KMS-11 (cell line): Measurements from ENCODE around the gene BTF3L4.

Experiments
- H2AFZ ChIP-seq: fragments of 200-600 bp; sonication (generic); 2 replicates; pipeline ENCODE4 v1.6.1; 2016; ENCODE audit warnings: antibody characterized with exemption, mixed run types, low read depth
- H3K27ac ChIP-seq: fragments of 200-600 bp; sonication (generic); 2 replicates; pipeline ENCODE4 v1.6.1; 2016; ENCODE audit warnings: mild to moderate bottlenecking, mixed run types
- H3K27me3 ChIP-seq: fragments of 200-600 bp; sonication (generic); 2 replicates; pipeline ENCODE4 v1.6.1; 2017; ENCODE audit warnings: mild to moderate bottlenecking, low read depth, mixed run types, moderate library complexity; ENCODE audit not compliant: insufficient read depth
- H3K36me3 ChIP-seq: fragments of 200-600 bp; sonication (generic); 2 replicates; pipeline ENCODE4 v1.6.1; 2017; ENCODE audit warnings: mild to moderate bottlenecking, mixed run types; ENCODE audit not compliant: insufficient read depth
- H3K4me1 ChIP-seq: fragments of 200-600 bp; sonication (generic); 2 replicates; pipeline ENCODE4 v1.6.1; 2016; ENCODE audit warnings: mild to moderate bottlenecking, low read depth, mixed run types; ENCODE audit not compliant: poor library complexity, severe bottlenecking
- H3K4me2 ChIP-seq: fragments of 200-600 bp; sonication (generic); 2 replicates; pipeline ENCODE4 v1.7.0; 2016; ENCODE audit warnings: mild to moderate bottlenecking, mixed run types
- H3K4me3 ChIP-seq: fragments of 200-600 bp; sonication (generic); IDR thresholded peaks from 2 replicates; pipeline ENCODE4 v1.6.1; 2017; ENCODE audit warnings: low read depth, low read length, mixed read lengths; ENCODE audit not compliant: insufficient read depth
- H3K79me2 ChIP-seq: fragments of 200-600 bp; sonication (generic); 2 replicates; pipeline ENCODE4 v1.6.1; 2016; ENCODE audit warnings: low read depth, mixed run types; ENCODE audit not compliant: insufficient read depth
- H3K9ac ChIP-seq: fragments of 200-600 bp; sonication (generic); 2 replicates; pipeline ENCODE4 v1.6.1; 2016; ENCODE audit warnings: mild to moderate bottlenecking, mixed run types
- H4K20me1 ChIP-seq: fragments of 200-600 bp; sonication (generic); 2 replicates; pipeline ENCODE4 v1.6.1; 2016; ENCODE audit warnings: mild to moderate bottlenecking, mixed run types; ENCODE audit not compliant: insufficient read depth
- CTCF ChIP-seq: fragments of 200-600 bp; sonication (generic); conservative IDR thresholded peaks from 2 replicates; pipeline ENCODE4 v1.6.1; 2017; ENCODE audit warnings: low read depth, mild to moderate bottlenecking, antibody characterized with exemption, low read length, moderate library complexity, mixed read lengths

BTF3L4 gene

GRCh38 chr1:52056163-52056936 lies at the start of gene BTF3L4:
Gene BTF3L4 (plus strand): TSS chr1:52056295. CDS start chr1:52059848, 3,553 bp downstream.
- Histone ChIP-seq H3K4me1 (peaks cover 48% of the 10 kb centered on the region), H3K27ac (peak within 1 kb of the TSS; percentile 74), H3K4me2 (peak within 1 kb of the TSS; percentile 98), H3K9ac (peak within 1 kb of the TSS; percentile 92), H2AFZ (peak within 1 kb of the TSS; percentile 91), H4K20me1 (peaks cover 22% of the 10 kb centered on the region; the same call in 1 of the 2 replicates), H3K4me3 (peak within 1 kb of the TSS; percentile 97), H3K36me3 (no peaks in the 10 kb centered on the region; the same call in 1 of the 2 replicates), H3K79me2 (peaks cover 70% of the 10 kb centered on the region), H3K27me3 (no peaks in the 10 kb centered on the region)
- TF ChIP-seq CTCF: peak; percentile 39; the same call in 1 of the 2 replicates

- no peak overlapping the region for H3K9ac ChIP-seq
- no peaks in the 10 kb centered on the region for H3K79me2 ChIP-seq
- H4K20me1 ChIP-seq: no peaks in the 10 kb centered on the region
- H3K36me3 ChIP-seq: no peaks in the 10 kb centered on the region
- no peak overlapping the region for H3K4me3 ChIP-seq
- no peak for TF ChIP-seq CTCF
- H3K27me3 ChIP-seq: no peaks in the 10 kb centered on the region
- no peaks in the 10 kb centered on the region for H3K4me1 ChIP-seq
- no peak overlapping the region for H3K27ac ChIP-seq
- no peak overlapping the region for H2AFZ ChIP-seq
- H3K4me2 ChIP-seq: no peak overlapping the region
These were observed 48.7 kb upstream of the BTF3L4 start for GRCh38 chr1:52007215-52008002.

- no peaks in the 10 kb centered on the region for H3K36me3 ChIP-seq
- no peaks in the 10 kb centered on the region for H3K79me2 ChIP-seq
- H4K20me1 ChIP-seq: no peaks in the 10 kb centered on the region
- TF ChIP-seq CTCF: no peak
- no peak overlapping the region for H2AFZ ChIP-seq
- no peak overlapping the region for H3K9ac ChIP-seq
- no peaks in the 10 kb centered on the region for H3K4me1 ChIP-seq
- no peak overlapping the region for H3K4me2 ChIP-seq
- no peaks in the 10 kb centered on the region for H3K27me3 ChIP-seq
- H3K27ac ChIP-seq: no peak overlapping the region
- H3K4me3 ChIP-seq: no peak overlapping the region
These were observed 47.9 kb upstream of the BTF3L4 start for GRCh38 chr1:52008071-52008809.

- H3K27ac ChIP-seq: no peak overlapping the region
- H3K36me3 ChIP-seq: peaks cover 4% of the 10 kb centered on the region; the same call in 1 of the 2 replicates
- no peak overlapping the region for H3K9ac ChIP-seq
- no peak overlapping the region for H3K4me2 ChIP-seq
- no peak overlapping the region for H3K4me3 ChIP-seq
- no peaks in the 10 kb centered on the region for H4K20me1 ChIP-seq
- peaks cover 14% of the 10 kb centered on the region for H3K4me1 ChIP-seq
- TF ChIP-seq CTCF: no peak
- H2AFZ ChIP-seq: no peak overlapping the region
- no peaks in the 10 kb centered on the region for H3K79me2 ChIP-seq
- no peaks in the 10 kb centered on the region for H3K27me3 ChIP-seq
These were observed 34.0 kb upstream of the BTF3L4 start for GRCh38 chr1:52022133-52022532.
